BLaER1 (cell line): ENCODE results near the gene CBLL1.
A peak's percentile ranks its signal among the peaks of the same experiment; 100 is the strongest.

Experiments
- H3K27ac ChIP-seq: shearing (Covaris generic); formaldehyde crosslinking; 2 replicates; pipeline ENCODE4 v1.8.1; 2022
- H3K27me3 ChIP-seq: shearing (Covaris generic); formaldehyde crosslinking; 2 replicates; pipeline ENCODE4 v1.8.1; 2022
- H3K36me3 ChIP-seq: shearing (Covaris generic); formaldehyde crosslinking; 2 replicates; pipeline ENCODE4 v1.8.1; 2022
- H3K4me1 ChIP-seq: shearing (Covaris generic); formaldehyde crosslinking; 2 replicates; pipeline ENCODE4 v1.8.1; 2022
- H3K4me2 ChIP-seq: shearing (Covaris generic); formaldehyde crosslinking; 2 replicates; pipeline ENCODE4 v1.8.1; 2022
- H3K4me3 ChIP-seq: shearing (Covaris generic); formaldehyde crosslinking; 2 replicates; pipeline ENCODE4 v1.8.1; 2022
- H3K9ac ChIP-seq: shearing (Covaris generic); formaldehyde crosslinking; 2 replicates; pipeline ENCODE4 v1.8.1; 2022
- H3K9me3 ChIP-seq: shearing (Covaris generic); formaldehyde crosslinking; 2 replicates; pipeline ENCODE4 v1.8.1; 2022
- H4K20me1 ChIP-seq: shearing (Covaris generic); formaldehyde crosslinking; 2 replicates; pipeline ENCODE4 v1.8.1; 2022
- Cebpa-rat ChIP-seq: shearing (Covaris generic); IDR thresholded peaks from 2 replicates; pipeline ENCODE4 v1.8.1; 2022

CBLL1 gene, protein sequence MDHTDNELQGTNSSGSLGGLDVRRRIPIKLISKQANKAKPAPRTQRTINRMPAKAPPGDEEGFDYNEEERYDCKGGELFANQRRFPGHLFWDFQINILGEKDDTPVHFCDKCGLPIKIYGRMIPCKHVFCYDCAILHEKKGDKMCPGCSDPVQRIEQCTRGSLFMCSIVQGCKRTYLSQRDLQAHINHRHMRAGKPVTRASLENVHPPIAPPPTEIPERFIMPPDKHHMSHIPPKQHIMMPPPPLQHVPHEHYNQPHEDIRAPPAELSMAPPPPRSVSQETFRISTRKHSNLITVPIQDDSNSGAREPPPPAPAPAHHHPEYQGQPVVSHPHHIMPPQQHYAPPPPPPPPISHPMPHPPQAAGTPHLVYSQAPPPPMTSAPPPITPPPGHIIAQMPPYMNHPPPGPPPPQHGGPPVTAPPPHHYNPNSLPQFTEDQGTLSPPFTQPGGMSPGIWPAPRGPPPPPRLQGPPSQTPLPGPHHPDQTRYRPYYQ

DNA sequence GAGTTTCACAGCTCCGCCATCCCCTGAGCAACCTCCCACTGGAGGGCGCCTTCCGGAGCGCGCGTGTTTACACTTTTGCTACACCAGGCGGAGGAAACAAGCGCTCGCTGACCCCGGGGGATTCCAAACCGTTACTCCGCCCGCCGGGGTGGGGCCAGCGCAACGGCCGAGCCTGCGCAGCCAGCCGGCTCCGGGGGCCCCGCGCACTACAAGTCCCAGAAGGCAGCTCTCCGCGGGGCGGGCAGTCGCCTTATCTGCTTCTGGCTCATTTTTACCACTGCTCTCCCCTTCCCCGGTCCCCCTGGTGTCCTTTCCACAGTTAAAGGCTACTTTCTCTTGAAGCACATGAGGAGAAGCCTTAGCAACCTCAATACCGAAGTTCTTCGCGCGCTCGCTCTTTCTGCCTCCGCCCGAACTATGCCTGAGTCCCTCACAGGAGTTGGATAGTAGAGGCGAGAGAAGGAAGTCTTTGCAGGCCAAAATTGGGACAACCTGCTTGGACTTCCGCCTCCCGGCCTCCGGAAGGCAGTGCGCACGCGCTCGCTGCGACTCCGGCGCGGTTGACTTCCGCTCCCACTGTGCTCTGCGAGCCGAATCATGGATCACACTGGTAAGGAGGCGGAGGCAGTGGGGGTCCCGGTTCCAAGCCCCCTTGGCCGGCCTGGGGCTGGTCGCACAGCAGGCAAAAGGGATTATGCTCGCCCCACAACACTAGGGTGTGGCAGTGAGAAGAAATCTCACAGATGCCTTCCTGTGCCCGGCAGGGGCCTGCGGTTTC, at the start of gene CBLL1:
TSS of gene CBLL1 (plus strand) at position 576 of the 778 bp plus-strand sequence. CDS start at position 598, 22 bp downstream.
- Histone ChIP-seq H4K20me1 (peaks cover 47% of the 10 kb centered on the region), H3K4me2 (peak within 1 kb of the TSS; percentile 77), H3K4me1 (peaks cover 41% of the 10 kb centered on the region), H3K27me3 (no peaks in the 10 kb centered on the region), H3K36me3 (peaks cover under 1% of the 10 kb centered on the region), H3K27ac (peak within 1 kb of the TSS; percentile 99), H3K4me3 (peak within 1 kb of the TSS; percentile 84), H3K9ac (peak within 1 kb of the TSS; percentile 90), H3K9me3 (no peaks in the 10 kb centered on the region)
- TF ChIP-seq Cebpa-rat = no peak

DNA sequence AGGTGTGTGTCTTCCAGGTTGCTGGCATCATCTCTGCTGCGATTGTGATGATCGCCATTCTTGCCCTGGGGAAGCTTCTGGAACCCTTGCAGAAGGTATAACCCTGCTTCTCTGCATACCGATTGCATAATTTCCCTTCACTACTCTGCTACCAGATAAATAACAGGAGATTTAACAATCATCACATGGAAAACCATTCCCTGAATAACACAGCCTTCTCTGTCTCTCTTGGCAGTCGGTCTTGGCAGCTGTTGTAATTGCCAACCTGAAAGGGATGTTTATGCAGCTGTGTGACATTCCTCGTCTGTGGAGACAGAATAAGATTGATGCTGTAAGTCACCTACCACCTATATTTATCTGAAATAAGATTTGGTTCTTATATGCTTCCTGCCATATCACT, 49.6 kb upstream of the CBLL1 start:
- no peak overlapping the region for H3K4me3 ChIP-seq
- no peaks in the 10 kb centered on the region for H3K27me3 ChIP-seq
- H4K20me1 ChIP-seq = no peaks in the 10 kb centered on the region
- TF ChIP-seq Cebpa-rat = no peak
- no peak overlapping the region for H3K4me2 ChIP-seq
- H3K9ac ChIP-seq = no peak overlapping the region
- H3K9me3 ChIP-seq = no peaks in the 10 kb centered on the region
- no peaks in the 10 kb centered on the region for H3K36me3 ChIP-seq
- H3K27ac ChIP-seq = no peak overlapping the region
- no peaks in the 10 kb centered on the region for H3K4me1 ChIP-seq

DNA sequence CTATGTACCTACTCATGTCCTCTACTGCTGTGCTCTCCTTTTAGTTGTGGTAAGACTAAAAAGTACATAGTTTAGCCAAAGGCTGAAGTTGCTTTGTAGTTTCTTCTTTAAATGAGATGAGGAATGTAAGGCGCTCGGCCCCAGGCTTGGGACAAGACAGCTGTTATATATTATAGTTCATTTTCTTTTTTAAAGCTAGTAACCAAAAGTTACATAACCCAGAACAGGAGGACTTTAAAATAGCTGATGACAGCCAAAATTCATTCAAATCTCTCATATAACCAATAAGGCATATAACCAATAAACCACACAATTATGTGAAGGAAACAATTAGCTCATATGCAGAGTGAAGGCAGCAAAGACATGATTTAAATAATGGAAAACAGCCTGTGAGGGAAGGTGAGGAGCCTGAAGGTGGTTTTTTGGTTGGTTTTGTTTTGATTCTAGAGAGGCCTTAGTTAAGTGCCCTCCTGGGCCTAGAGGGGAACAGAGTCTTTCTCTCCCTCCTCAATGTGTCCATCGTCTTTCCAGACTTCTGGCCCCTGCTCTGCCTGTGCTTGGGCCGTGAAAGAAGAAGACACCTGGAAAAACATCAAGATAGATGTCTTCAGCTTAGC, 47.5 kb upstream of the CBLL1 start:
- Histone ChIP-seq H3K27me3 (no peaks in the 10 kb centered on the region), H3K27ac (no peak overlapping the region), H4K20me1 (no peaks in the 10 kb centered on the region), H3K4me3 (no peak overlapping the region), H3K9me3 (no peaks in the 10 kb centered on the region), H3K4me2 (no peak overlapping the region), H3K4me1 (no peaks in the 10 kb centered on the region), H3K36me3 (no peaks in the 10 kb centered on the region), H3K9ac (no peak overlapping the region)
- no peak for TF ChIP-seq Cebpa-rat

DNA sequence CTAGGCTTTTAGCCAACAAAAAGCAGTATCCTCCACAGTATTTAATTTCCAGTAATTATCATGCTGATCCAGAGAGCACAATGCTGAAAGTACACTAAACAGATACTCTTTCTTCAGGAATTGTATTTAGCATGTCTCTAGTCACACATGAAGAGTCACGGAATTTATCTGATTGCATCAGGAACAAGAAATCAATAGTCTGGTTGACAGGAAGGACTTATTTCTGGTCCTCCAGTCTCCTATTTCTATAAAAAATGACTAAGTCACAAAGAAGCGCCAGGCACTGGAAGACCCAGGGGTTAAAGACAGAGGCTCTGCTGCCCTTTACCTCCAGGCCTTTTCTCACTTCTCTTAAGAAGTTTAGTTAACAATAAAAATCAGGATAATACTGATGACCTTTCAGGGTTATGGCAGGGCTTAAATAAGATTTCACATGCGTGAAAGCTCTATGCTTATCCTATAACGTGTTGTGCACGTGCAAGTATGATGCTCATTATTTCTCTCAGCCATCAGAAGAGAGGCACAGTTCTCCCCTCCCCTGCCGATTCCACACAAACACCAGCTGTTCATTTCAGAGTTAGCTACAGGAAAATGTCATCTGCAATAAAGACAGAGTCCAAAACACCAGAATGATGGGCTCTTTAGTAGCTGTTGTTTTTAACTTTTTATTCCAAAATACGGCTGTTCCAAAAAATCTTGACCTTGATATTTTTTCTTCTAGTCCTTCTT, 46.5 kb upstream of the CBLL1 start:
- Histone ChIP-seq H3K9me3 (no peaks in the 10 kb centered on the region), H3K36me3 (no peaks in the 10 kb centered on the region), H3K4me2 (no peak overlapping the region), H3K27ac (no peak overlapping the region), H3K4me3 (no peak overlapping the region), H3K4me1 (no peaks in the 10 kb centered on the region), H4K20me1 (no peaks in the 10 kb centered on the region), H3K9ac (no peak overlapping the region), H3K27me3 (no peaks in the 10 kb centered on the region)
- TF ChIP-seq Cebpa-rat = no peak

DNA sequence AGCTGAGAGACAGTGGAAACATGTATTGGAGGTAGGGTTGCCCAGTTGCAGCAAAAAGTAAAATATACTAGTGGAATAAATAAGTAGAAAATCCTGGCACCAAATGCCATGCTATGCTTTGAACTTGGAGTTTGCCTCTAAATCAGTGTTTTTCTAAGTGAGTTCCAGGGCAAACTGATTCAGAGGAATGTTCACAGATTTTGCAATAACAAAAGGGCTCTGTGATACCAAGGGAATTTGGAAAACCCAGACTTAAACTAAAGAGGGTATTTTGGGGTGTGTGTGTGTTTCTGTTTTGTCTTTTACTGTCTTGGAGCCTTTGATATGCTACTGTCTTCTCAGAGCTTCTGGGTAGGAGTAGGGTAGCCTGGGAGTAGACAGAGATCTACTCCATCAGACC, 43.4 kb upstream of the CBLL1 start:
- Histone ChIP-seq H3K36me3 (no peaks in the 10 kb centered on the region), H3K9me3 (no peaks in the 10 kb centered on the region), H3K27ac (no peak overlapping the region), H4K20me1 (no peaks in the 10 kb centered on the region), H3K9ac (no peak overlapping the region), H3K4me3 (no peak overlapping the region), H3K4me1 (no peaks in the 10 kb centered on the region), H3K27me3 (no peaks in the 10 kb centered on the region), H3K4me2 (no peak overlapping the region)
- no peak for TF ChIP-seq Cebpa-rat

DNA sequence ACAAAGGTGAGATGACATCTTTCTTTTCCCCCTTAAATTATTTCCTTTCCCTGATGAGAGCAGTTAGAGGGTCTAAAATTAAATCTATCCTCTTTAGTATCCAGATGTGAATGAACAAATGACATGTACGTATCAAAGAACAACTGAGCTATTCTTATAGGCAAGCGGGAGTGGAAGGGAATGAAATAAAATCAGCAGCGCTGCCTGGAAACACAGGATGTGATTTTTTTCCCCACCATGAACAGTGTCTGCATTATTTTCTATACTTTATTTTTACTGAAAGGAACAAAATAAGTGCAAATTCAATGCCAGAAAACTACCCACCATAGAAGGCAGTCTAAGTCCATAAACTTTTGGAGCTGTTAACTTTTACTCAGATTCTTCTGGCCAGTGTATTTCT, 42.8 kb upstream of the CBLL1 start:
- no peaks in the 10 kb centered on the region for H3K4me1 ChIP-seq
- TF ChIP-seq Cebpa-rat = no peak
- no peaks in the 10 kb centered on the region for H3K9me3 ChIP-seq
- no peak overlapping the region for H3K9ac ChIP-seq
- no peak overlapping the region for H3K4me3 ChIP-seq
- H3K36me3 ChIP-seq = no peaks in the 10 kb centered on the region
- H3K27ac ChIP-seq = no peak overlapping the region
- no peaks in the 10 kb centered on the region for H3K27me3 ChIP-seq
- no peak overlapping the region for H3K4me2 ChIP-seq
- H4K20me1 ChIP-seq = no peaks in the 10 kb centered on the region

DNA sequence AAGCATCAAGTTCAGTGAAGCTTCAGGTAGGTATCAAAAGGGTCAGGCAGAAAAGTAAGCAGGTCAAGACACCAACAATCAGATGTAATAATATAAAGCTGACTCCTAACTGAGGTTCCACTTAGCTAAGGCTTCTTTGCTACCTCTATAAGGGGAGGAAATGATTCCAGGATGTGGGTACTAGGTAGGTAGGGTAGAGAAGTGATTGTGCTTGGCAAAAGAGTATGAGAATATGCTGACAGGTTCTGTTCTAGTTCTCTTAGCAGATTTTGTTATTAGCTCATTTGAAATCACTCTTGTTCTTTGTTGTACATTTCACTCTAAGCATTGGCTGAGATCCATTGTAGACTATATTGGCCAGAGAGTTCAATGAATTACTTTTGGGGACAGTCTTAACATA, 40.7 kb upstream of the CBLL1 start:
- no peak for TF ChIP-seq Cebpa-rat
- Histone ChIP-seq H3K27me3 (no peaks in the 10 kb centered on the region), H3K4me3 (no peak overlapping the region), H3K36me3 (no peaks in the 10 kb centered on the region), H3K4me2 (no peak overlapping the region), H3K27ac (no peak overlapping the region), H3K4me1 (no peaks in the 10 kb centered on the region), H3K9me3 (no peaks in the 10 kb centered on the region), H3K9ac (no peak overlapping the region), H4K20me1 (no peaks in the 10 kb centered on the region)

DNA sequence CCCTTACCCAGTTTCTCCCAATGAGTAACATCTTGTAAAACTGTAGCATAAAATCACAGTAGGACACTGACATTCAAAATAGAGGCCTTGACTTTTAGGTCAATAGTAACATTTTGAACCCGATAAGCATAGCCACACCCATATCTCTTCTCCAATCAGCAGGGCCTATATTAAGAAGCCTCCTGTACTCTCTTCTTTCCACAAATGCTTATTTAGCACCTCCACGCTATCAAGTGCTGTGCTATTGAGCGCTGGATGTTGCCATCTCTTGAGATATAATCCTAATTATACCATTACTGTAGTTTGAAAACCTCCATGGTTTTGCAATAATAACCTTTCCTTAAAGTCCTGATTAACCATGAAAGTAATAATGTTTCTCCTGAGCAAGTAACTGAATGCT, 40.1 kb upstream of the CBLL1 start:
- no peaks in the 10 kb centered on the region for H3K4me1 ChIP-seq
- no peak overlapping the region for H3K4me2 ChIP-seq
- H3K4me3 ChIP-seq = no peak overlapping the region
- no peaks in the 10 kb centered on the region for H4K20me1 ChIP-seq
- H3K36me3 ChIP-seq = no peaks in the 10 kb centered on the region
- no peaks in the 10 kb centered on the region for H3K9me3 ChIP-seq
- H3K9ac ChIP-seq = no peak overlapping the region
- H3K27ac ChIP-seq = no peak overlapping the region
- no peaks in the 10 kb centered on the region for H3K27me3 ChIP-seq
- TF ChIP-seq Cebpa-rat = no peak

DNA sequence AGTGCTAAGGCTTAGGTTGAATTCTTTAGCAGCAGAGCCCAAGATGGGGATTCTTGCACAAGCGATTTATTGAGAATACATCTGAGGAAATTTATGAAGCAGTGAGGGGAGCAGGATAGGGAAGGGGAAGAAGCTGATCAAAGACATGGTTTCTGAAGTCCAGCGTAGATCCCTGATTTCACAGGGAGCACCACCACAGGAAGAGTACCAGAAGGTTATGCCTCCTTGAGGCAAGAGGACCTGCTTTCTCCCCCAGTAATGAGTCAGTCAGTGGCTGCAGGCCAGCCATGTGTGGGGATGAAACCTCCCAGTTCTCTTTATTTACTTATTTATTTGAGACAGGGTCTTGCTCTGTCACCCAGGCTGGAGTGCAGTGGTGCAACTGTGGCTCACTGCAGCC, 35.0 kb upstream of the CBLL1 start:
- no peak overlapping the region for H3K4me3 ChIP-seq
- no peaks in the 10 kb centered on the region for H3K4me1 ChIP-seq
- H3K27ac ChIP-seq = no peak overlapping the region
- no peak for TF ChIP-seq Cebpa-rat
- H3K36me3 ChIP-seq = no peaks in the 10 kb centered on the region
- no peaks in the 10 kb centered on the region for H3K27me3 ChIP-seq
- H3K4me2 ChIP-seq = no peak overlapping the region
- H3K9me3 ChIP-seq = no peaks in the 10 kb centered on the region
- H4K20me1 ChIP-seq = no peaks in the 10 kb centered on the region
- H3K9ac ChIP-seq = no peak overlapping the region
